Measurements from ENCODE around the gene TPPP3.
A peak's percentile ranks its signal among the peaks of the same experiment; 100 is the strongest.
"Not testable (repeated sequence)": the region's sequence is repeated elsewhere in the genome, so short reads cannot be mapped to it uniquely, and the experiment has no call there.

The TPPP3 gene

GRCh38 chr16:67389911-67390815 lies 3.1 kb downstream of the TPPP3 start:
- peak; percentile 78 for DNase-seq (ENCODE audit: low spot score)

GRCh38 chr16:67388591-67388990 lies 4.7 kb downstream of the TPPP3 start:
- DNase-seq (ENCODE audit: low spot score): no peak

DNA sequence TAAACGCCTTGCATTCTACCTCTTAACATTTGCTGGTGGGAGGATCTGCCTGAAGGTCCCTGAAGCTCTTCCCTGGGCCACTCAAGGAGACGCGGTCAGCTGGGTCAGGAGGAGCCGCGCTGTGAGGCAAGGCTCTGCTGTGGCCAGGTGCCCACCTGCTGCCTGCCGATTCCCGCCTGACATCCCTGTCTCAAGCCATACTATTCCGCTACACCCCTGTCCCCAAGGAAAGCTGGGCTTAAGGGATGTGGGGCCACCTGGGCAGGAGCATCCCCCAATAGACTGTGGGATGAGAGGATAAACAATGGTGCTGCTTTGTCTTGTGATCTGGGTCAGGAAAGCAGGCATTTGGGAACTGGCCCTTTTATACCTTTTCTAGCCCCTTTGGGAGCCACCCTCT lies 5.1 kb downstream of the TPPP3 start:
- DNase-seq (ENCODE audit: low spot score): no peak

DNA sequence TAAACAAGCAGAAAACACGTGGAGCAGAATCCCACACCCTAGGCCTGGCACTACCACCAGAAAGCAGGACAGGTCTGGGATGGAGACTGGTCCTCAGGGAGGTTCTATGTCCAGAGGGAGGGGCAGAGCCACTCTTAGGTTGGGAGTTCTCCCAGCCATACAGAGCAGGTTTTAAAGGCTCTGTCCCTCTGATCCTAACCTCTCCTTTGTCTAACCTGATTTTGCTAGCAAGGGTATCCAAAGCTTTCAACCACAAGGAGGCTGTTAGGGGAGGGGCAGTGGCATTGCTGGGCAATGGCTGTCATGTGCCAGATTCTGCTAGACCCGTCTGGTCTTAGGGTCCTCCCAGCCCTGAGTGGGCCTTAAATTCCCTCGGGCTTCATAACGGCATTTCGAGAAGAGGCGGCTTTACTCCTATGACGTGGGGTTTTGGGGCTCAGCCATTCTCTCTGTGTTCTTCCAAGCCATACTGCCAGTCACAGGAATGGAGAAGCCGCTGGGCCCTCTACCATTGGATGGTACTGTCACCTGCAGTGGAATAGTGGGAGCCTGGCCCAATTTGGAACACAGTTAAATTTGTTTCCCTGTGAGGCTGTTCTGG lies 5.7 kb downstream of the TPPP3 start:
- DNase-seq (ENCODE audit: low spot score): no peak

- no peak for DNase-seq (ENCODE audit: low spot score)
Measured at GRCh38 chr16:67386861-67387455, 6.3 kb downstream of the TPPP3 start.

- DNase-seq (ENCODE audit: low spot score): no peak
Measured at GRCh38 chr16:67384778-67385510, 8.4 kb downstream of the TPPP3 start.

DNA sequence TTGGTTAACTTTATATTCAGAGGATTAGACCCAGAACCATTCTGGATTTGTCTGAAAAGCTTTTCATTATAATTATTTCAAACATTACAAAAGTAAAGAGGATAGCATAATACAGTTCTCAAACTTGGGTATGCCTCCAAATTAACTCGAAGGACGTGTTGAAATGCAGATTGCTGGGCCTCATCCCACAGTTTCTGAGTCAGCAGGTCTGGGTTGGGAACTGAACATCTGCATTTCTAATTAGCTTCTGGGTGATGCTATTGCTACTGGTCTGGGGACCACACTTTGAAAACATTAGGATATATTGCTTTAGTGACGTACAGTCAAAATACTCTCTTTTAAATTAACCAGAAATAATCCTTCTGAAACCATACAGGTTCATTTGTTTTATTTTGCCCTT lies 10.0 kb downstream of the TPPP3 start:
- DNase-seq (ENCODE audit: low spot score): no peak

DNA sequence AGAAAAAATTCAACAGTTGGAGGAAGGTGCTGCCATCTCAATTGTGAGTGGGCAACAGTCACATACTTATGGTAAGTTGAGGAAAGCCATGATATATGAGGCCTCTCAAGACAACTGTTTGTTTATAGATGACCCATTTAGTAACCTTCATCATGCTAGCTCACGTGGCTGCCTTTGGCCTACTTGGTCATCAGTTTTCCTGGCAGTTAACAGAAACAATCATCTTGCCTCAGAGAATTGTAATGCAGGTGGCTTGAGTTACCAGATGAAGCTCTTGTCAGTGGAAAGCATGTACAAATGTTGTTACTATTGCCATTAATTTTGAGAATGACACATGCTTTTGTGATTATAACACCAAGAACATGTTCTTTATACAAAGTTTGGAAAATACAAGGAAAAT lies 14.7 kb downstream of the TPPP3 start:
- no peak for DNase-seq (ENCODE audit: low spot score)

DNA sequence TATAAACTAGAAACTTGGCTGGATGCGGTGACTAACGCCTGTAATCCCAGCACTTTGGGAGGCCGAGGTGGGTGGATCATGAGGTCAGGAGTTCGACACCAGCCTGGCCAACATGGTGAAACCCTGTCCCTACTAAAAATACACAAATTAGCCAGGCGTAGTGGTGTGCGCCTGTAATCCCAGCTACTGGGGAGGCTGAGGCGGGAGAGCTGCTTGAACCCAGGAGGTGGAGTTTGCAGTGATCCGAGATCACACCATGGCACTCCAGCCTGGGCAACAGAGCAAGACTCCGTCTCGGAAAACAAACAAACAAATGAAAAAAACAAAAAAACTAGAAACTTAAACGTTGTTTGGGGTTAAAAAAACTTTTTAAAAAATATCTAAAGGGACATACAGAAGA lies 17.3 kb downstream of the TPPP3 start:
- DNase-seq (ENCODE audit: low spot score): not testable (repeated sequence)

DNA sequence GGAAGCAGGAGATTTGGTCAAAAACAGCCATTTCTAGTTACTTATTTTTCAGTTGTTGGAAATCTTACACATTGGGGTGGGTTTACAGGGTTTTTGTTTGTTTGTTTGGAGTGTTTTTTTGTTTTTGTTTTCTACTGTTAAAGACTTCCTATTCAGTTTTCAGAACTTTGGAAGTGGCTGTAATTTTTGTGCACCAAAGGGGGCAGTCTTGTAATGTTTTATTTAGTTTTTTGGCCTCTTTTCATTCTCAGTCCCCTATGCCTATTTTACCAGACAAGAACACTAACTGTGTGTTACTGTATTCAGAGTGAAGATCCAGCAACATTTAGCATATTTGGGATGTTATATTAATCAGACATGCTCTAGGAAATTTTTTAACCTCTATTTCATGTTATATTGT lies 20.6 kb downstream of the TPPP3 start:
- peak; percentile 35 for DNase-seq (ENCODE audit: low spot score)

- no peak for DNase-seq (ENCODE audit: low spot score)
Measured at GRCh38 chr16:67370661-67371060, 22.6 kb downstream of the TPPP3 start.

GRCh38 chr16:67364600-67365235 lies 28.6 kb downstream of the TPPP3 start:
- DNase-seq (ENCODE audit: low spot score): no peak

DNA sequence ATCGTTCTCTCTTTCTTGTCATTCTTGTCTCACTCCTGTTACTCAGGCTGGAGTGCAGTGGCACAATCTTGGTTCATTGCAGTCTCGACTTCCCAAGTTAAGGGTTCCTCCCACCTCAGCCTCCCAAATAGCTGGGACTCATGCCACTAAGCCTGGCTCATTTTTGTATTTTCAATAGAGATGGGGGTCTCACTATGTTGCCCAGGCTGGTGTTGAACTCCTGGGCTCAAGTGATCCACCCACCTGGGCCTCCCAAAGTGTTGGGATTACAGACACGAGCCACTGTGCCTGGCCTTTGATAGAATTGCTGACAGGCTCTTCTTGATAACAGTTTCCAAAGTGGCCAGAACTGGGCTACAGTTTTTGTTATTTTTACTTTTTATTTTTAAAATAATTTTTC lies 32.3 kb downstream of the TPPP3 start:
- DNase-seq (ENCODE audit: low spot score): no peak

- DNase-seq (ENCODE audit: low spot score): not testable (repeated sequence)
Measured at GRCh38 chr16:67359540-67360269, 33.6 kb downstream of the TPPP3 start.

DNA sequence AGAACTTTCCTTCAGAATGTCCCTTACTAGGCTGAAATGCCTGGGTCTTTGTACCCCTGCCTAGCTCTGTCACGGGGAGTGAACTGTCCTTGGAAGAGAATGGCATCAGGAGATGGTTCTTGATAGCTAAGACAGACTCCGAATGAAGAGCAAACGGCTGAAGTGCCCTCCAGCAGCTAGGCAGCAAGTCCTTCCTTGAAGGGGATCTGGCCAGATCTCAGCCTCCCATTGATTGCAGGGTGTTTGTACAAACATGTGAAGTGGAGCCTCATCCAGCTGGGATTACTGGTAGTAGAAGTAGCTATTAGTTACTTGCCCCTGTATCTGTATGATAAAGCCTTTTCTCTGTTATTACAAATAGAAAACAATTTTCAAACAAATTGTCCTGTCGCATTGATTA lies 35.7 kb downstream of the TPPP3 start:
- DNase-seq (ENCODE audit: low spot score): no peak

DNA sequence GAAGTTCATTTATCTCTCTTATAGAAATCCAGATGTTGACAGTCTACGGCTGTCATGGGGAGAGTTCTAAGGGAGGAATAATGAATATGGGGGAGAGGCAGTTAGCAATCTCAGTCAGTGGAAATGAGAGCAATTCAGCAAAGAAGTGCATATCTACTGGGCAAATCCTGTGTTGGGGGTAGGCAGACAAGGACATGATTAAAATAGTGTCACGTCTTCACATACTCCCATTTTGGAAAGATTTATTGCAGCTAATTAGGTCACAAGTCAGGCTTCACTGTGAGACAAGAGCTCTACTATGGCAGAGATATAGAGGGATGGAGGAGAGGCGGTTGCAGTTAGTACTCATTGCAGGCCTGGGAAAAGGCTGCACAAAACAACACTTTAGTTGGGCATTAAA lies 36.9 kb downstream of the TPPP3 start:
- DNase-seq (ENCODE audit: low spot score): peak; percentile 13

GRCh38 chr16:67352463-67352862 lies 40.8 kb downstream of the TPPP3 start:
- DNase-seq (ENCODE audit: low spot score): not testable (repeated sequence)

DNA sequence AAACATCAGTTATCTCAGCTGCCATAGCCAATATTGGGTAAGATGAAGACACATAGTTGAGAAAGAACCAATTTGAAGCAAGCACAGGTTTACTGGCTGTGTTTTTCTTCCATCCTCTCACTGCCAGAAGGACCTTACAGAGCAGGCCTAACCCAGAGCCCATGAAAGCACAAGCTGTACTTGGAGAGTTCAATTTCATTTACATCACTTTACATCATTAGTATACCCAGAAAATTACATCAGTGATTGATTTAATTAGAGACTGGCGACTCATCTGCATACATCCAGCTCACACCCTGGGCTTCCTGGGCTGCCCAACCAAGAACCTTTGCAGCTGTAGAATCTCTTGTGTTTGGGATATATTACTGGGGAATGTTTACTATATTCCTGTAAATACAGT lies 43.0 kb downstream of the TPPP3 start:
- DNase-seq (ENCODE audit: low spot score): no peak

GRCh38 chr16:67349172-67349571 lies 44.1 kb downstream of the TPPP3 start:
- no peak for DNase-seq (ENCODE audit: low spot score)

DNA sequence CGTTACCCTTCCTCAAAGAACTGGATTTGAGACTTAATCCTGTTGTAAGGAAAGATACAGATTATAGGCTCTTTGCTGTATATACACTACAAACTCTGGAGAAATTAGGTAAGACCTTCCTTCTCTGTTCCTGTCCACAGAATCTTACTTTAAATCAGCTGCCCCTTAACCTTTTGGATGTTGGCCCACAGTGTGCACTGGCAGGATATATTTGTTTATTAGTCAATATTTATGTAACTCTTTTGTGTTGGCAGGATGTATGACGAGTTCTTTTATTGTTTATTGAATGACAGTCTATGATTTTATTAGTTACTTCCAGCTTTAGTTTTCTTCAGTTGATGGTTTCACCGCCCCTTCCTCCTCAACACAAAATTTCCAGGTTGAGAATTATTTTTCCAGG lies 47.0 kb downstream of the TPPP3 start:
- DNase-seq (ENCODE audit: low spot score): no peak

GRCh38 chr16:67345401-67345800 lies 47.9 kb downstream of the TPPP3 start:
- DNase-seq (ENCODE audit: low spot score): no peak

All from putamen (tissue), 1 donor.